BLaER1 treated with 17β-estradiol and CSF1 and Interleukin-3, amounts not matched to agents 10 nM and 100 nM (cell line): ENCODE data around the gene RBM3.

Source experiments
- H3K27ac ChIP-seq, 11 experiments: shearing (Covaris generic); formaldehyde crosslinking; 2 replicates each; pipeline ENCODE4 v1.8.1; 2022
- H3K27me3 ChIP-seq, 11 experiments: shearing (Covaris generic); formaldehyde crosslinking; 2 replicates each; pipeline ENCODE4 v1.8.1; 2022
- H3K36me3 ChIP-seq, 11 experiments: shearing (Covaris generic); formaldehyde crosslinking; 2 replicates each; pipeline ENCODE4 v1.8.1; 2022
- H3K4me1 ChIP-seq, 10 experiments: shearing (Covaris generic); formaldehyde crosslinking; 2 replicates each; pipeline ENCODE4 v1.8.1; 2022
- H3K4me2 ChIP-seq, 11 experiments: shearing (Covaris generic); formaldehyde crosslinking; 2 replicates each; pipeline ENCODE4 v1.8.1; 2022
- H3K4me3 ChIP-seq, 10 experiments: shearing (Covaris generic); formaldehyde crosslinking; 2 replicates each; pipeline ENCODE4 v1.8.1; 2022
- H3K9ac ChIP-seq, 11 experiments: shearing (Covaris generic); formaldehyde crosslinking; 2 replicates each; pipeline ENCODE4 v1.8.1; 2022
- H3K9me3 ChIP-seq, 11 experiments: shearing (Covaris generic); formaldehyde crosslinking; replicated peaks in 1 of 11; 2 replicates each; pipeline ENCODE4 v1.8.1; 2022
- H4K20me1 ChIP-seq, 11 experiments: shearing (Covaris generic); formaldehyde crosslinking; 2 replicates each; pipeline ENCODE4 v1.8.1; 2022
- Cebpa-rat ChIP-seq, 11 experiments: shearing (Covaris generic); IDR thresholded peaks; 2 replicates each; pipeline ENCODE4 v1.8.1; 2022

RBM3 gene

DNA sequence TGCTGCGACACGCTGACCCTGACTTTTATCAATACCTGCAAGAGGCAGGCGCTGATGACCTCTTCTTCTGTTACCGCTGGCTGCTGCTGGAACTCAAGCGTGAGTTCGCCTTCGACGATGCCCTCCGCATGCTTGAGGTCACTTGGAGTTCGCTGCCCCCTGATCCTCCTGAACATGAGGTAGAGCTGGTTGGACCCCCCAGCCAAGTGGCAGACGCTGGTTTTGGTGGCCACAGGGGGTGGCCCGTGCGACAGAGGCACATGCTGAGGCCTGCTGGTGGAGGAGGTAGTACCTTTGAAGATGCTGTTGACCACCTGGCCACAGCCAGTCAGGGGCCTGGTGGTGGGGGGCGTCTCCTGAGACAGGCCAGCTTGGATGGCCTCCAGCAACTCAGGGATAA is 14.2 kb upstream of the RBM3 start:
- TF ChIP-seq Cebpa-rat (IDR thresholded peaks at IDR 0.05), result no peak
- Histone ChIP-seq H3K9ac (no peak overlapping the region), H3K4me3 (no peak overlapping the region), H4K20me1 (peaks cover 0 to 26% (median 0%) of the 10 kb centered on the region in 11 experiments; a peak in 6 of 22 replicates), H3K36me3 (peaks cover 25 to 84% (median 56%) of the 10 kb centered on the region in 11 experiments), H3K4me1 (no peaks in the 10 kb centered on the region), H3K4me2 (no peak overlapping the region), H3K27me3 (peaks cover 10 to 68% (median 25%) of the 10 kb centered on the region in 11 experiments; a peak in 18 of 22 replicates), H3K9me3 (no peaks in the 10 kb centered on the region), H3K27ac (no peak overlapping the region)

DNA sequence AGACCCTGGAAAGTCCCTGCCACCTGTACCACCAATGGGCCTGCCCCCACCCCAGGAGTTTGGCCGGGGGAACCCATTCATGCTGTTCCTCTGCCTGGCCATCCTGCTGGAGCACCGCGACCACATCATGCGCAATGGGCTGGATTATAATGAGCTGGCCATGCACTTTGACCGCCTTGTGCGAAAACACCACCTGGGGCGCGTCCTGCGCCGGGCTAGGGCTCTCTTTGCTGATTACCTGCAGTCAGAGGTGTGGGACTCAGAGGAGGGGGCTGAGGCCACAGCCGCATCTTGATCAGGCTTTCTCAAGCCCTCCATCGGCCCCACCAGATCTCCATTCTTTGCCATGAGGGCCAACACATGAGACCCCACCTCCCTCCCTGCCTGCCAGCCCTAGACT is 13.6 kb upstream of the RBM3 start:
- no peaks in the 10 kb centered on the region; a peak in 1 of 20 replicates for H3K4me1 ChIP-seq
- H3K4me3 ChIP-seq, result no peak overlapping the region
- peaks cover 0 to 26% (median 0%) of the 10 kb centered on the region in 11 experiments; a peak in 6 of 22 replicates for H4K20me1 ChIP-seq
- H3K9ac ChIP-seq, result no peak overlapping the region
- no peak for TF ChIP-seq Cebpa-rat (IDR thresholded peaks at IDR 0.05)
- no peak overlapping the region for H3K4me2 ChIP-seq
- H3K27me3 ChIP-seq, result peaks cover 10 to 61% (median 20%) of the 10 kb centered on the region in 11 experiments; a peak in 18 of 22 replicates
- no peak overlapping the region for H3K27ac ChIP-seq
- no peaks in the 10 kb centered on the region for H3K9me3 ChIP-seq
- peaks cover 20 to 78% (median 50%) of the 10 kb centered on the region in 11 experiments for H3K36me3 ChIP-seq

GRCh38 chrX:48569958-48570357 is 4.3 kb upstream of the RBM3 start:
- Histone ChIP-seq H3K9me3 (no peaks in the 10 kb centered on the region), H3K27ac (peak overlapping the region in 9 of 11 experiments; percentile 24 to 97 (median 52); a peak in 16 of 22 replicates)
- no peak for TF ChIP-seq Cebpa-rat (IDR thresholded peaks at IDR 0.05)

DNA sequence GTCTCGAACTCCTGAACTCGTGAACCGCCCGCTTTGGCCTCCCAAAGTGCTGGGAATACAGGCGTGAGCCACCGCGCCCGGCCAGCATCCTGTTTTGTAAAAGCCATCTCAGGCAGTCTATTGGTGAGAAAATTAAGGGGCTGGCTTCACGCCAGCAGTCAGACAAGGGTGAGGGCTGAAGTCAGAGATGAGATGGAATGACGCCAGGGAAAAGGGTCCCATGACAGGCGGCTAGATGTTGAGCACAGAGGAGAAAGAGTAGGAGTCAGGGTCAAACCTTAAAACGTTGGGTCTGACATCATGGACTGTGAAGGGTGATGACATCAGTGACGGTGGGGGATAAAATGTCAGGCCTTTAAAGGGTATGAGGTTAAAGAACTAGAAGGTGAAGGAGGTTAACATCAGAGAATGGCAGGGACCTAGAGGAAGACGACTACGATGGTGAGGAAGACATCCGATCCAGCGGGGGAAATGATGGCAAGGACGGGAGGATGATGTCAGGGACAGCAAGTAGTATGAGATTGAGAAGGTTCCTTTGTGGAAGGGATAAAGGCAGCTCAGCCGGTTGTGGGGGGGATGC is 504 bp upstream of the RBM3 start:
- Histone ChIP-seq H3K4me3 (peak overlapping the region; percentile 58 to 82 (median 75)), H3K27me3 (peaks cover 0 to 23% (median 8%) of the 10 kb centered on the region in 11 experiments; a peak in 10 of 22 replicates), H3K27ac (peak overlapping the region; percentile 95 to 99 (median 99)), H3K36me3 (peaks cover 33 to 40% (median 39%) of the 10 kb centered on the region in 11 experiments), H3K4me2 (peak overlapping the region; percentile 36 to 87 (median 60)), H4K20me1 (peaks cover 6 to 39% (median 32%) of the 10 kb centered on the region in 11 experiments; a peak in 19 of 22 replicates), H3K9ac (peak overlapping the region; percentile 95 to 99 (median 98)), H3K9me3 (no peaks in the 10 kb centered on the region), H3K4me1 (peaks cover 21 to 74% (median 50%) of the 10 kb centered on the region in 10 experiments)
- no peak for TF ChIP-seq Cebpa-rat (IDR thresholded peaks at IDR 0.05)

More at GRCh38 chrX:48569958-48570357, 4.3 kb upstream of the RBM3 start:
- Histone ChIP-seq H4K20me1 (peaks cover 0 to 2% (median 0%) of the 10 kb centered on the region in 11 experiments; a peak in 1 of 22 replicates), H3K9ac (peak overlapping the region in 3 of 11 experiments; percentile 16 to 47 (median 34); a peak in 4 of 22 replicates), H3K27me3 (peaks cover 0 to 15% (median 4%) of the 10 kb centered on the region in 11 experiments; a peak in 8 of 22 replicates), H3K36me3 (peaks cover 0 to 1% (median under 1%) of the 10 kb centered on the region in 11 experiments; a peak in 14 of 22 replicates), H3K4me2 (peak overlapping the region in 7 of 11 experiments; percentile 30 to 56 (median 43); a peak in 9 of 22 replicates), H3K4me3 (no peak overlapping the region), H3K4me1 (peaks cover 7 to 52% (median 32%) of the 10 kb centered on the region in 10 experiments; a peak in 19 of 20 replicates)

GRCh38 chrX:48575642-48576041 is 1.4 kb downstream of the RBM3 start:
- peak overlapping the region; percentile 74 to 93 (median 86) for H3K4me2 ChIP-seq
- H3K9ac ChIP-seq, result peak overlapping the region; percentile 95 to 99 (median 98)
- H3K27ac ChIP-seq, result peak overlapping the region in 10 of 11 experiments; percentile 97 to 99 (median 99); a peak in 21 of 22 replicates
- peaks cover 20 to 63% (median 41%) of the 10 kb centered on the region in 10 experiments for H3K4me1 ChIP-seq
- peaks cover 17 to 57% (median 41%) of the 10 kb centered on the region in 11 experiments; a peak in 19 of 22 replicates for H4K20me1 ChIP-seq
- H3K36me3 ChIP-seq, result peaks cover 40 to 52% (median 48%) of the 10 kb centered on the region in 11 experiments
- no peak for TF ChIP-seq Cebpa-rat (IDR thresholded peaks at IDR 0.05)
- no peaks in the 10 kb centered on the region for H3K9me3 ChIP-seq
- peaks cover 0 to 21% (median 8%) of the 10 kb centered on the region in 11 experiments; a peak in 8 of 22 replicates for H3K27me3 ChIP-seq
- H3K4me3 ChIP-seq, result peak overlapping the region; percentile 58 to 82 (median 75)

DNA sequence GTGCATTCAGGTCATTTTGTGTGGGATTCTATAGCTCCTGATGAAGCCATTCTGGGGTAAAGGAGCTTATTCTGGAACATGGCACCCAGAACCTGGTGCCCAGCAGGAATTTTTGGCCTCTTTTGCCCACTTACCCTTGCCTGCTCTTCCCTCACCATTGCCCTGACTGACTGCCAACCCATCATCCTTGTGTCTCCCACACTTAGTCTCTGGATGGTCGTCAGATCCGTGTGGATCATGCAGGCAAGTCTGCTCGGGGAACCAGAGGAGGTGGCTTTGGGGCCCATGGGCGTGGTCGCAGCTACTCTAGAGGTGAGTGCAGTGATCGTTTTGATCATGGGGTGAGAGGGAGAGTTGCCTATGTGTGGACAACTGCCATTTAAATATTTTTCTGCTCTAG is 1.8 kb downstream of the RBM3 start:
- peaks cover 0 to 17% (median 8%) of the 10 kb centered on the region in 11 experiments; a peak in 8 of 22 replicates for H3K27me3 ChIP-seq
- H3K9me3 ChIP-seq, result no peaks in the 10 kb centered on the region
- peak overlapping the region in 9 of 11 experiments; percentile 97 to 99 (median 99); a peak in 14 of 22 replicates for H3K27ac ChIP-seq
- H3K4me3 ChIP-seq, result peak overlapping the region; percentile 58 to 82 (median 75)
- H3K4me1 ChIP-seq, result peaks cover 16 to 58% (median 36%) of the 10 kb centered on the region in 10 experiments
- H4K20me1 ChIP-seq, result peaks cover 17 to 57% (median 41%) of the 10 kb centered on the region in 11 experiments; a peak in 19 of 22 replicates
- peaks cover 40 to 52% (median 48%) of the 10 kb centered on the region in 11 experiments for H3K36me3 ChIP-seq
- peak overlapping the region; percentile 74 to 93 (median 86) for H3K4me2 ChIP-seq
- peak overlapping the region; percentile 95 to 99 (median 98); a peak in 21 of 22 replicates for H3K9ac ChIP-seq
- no peak for TF ChIP-seq Cebpa-rat (IDR thresholded peaks at IDR 0.05)

DNA sequence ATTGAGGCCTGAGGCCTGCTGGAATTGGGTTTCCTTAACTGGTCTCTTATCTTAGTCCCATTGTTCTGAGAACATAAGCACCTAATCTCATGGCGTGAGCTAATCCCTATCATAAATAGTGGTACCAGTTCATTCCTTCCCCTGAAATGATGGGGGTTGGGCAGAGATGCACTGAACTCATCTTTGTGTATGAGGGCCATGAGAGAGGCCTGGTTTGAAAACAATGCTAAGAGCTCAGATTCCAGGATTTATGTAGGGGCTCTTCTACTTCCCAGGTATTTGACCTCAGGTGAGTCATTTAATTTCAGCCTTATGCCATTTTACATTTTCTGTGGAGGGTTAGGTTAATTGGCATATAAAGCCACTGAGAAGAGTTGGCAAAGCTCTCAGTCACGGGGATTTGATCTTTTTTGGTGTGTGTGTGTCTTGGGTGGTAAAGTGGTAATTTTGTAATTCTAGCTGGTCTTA is 4.4 kb downstream of the RBM3 start:
- no peak for TF ChIP-seq Cebpa-rat (IDR thresholded peaks at IDR 0.05)
- peaks cover 0 to 17% (median 8%) of the 10 kb centered on the region in 11 experiments; a peak in 9 of 22 replicates for H3K27me3 ChIP-seq

DNA sequence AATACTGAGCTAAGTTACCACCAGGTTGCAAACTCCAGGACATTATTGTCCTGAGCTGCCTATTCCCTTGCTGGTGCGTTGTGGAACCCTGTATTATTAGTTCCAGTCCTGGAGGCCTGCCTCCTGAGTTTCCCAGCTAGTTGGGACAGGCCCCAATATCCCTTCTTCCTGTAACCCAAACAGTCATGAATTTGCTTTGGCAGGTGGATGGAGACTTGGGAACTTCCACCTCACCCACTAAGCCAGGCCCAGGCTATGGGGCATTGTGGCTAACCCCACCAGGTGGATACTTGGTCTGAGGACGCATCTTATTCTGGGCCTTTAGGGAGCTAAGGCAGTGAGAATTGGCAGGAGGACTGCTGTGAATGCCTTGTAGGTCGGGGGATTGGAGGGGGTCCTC is 5.0 kb downstream of the RBM3 start:
- Histone ChIP-seq H3K4me2 (no peak overlapping the region), H3K4me3 (no peak overlapping the region), H3K36me3 (peaks cover 40 to 52% (median 48%) of the 10 kb centered on the region in 11 experiments), H3K9me3 (no peaks in the 10 kb centered on the region), H3K27ac (no peak overlapping the region), H3K4me1 (peaks cover 13 to 35% (median 20%) of the 10 kb centered on the region in 10 experiments; a peak in 19 of 20 replicates), H3K9ac (0 out of 22 replicates have a peak overlapping the region, but pooled peaks of 1 of the 11 experiments have one; percentile 29), H4K20me1 (peaks cover 17 to 63% (median 41%) of the 10 kb centered on the region in 11 experiments; a peak in 19 of 22 replicates), H3K27me3 (peaks cover 0 to 17% (median 8%) of the 10 kb centered on the region in 11 experiments; a peak in 9 of 22 replicates)
- TF ChIP-seq Cebpa-rat (IDR thresholded peaks at IDR 0.05), result no peak

More for the DNA sequence above, 4.4 kb downstream of the RBM3 start:
- H4K20me1 ChIP-seq, result peaks cover 17 to 63% (median 41%) of the 10 kb centered on the region in 11 experiments; a peak in 19 of 22 replicates
- peaks cover 14 to 35% (median 22%) of the 10 kb centered on the region in 10 experiments for H3K4me1 ChIP-seq
- no peaks in the 10 kb centered on the region for H3K9me3 ChIP-seq
- H3K9ac ChIP-seq, result no peak overlapping the region
- peak overlapping the region in 1 of 11 experiments; percentile 29; a peak in 1 of 22 replicates for H3K4me2 ChIP-seq
- no peak overlapping the region for H3K27ac ChIP-seq
- H3K4me3 ChIP-seq, result no peak overlapping the region
- H3K36me3 ChIP-seq, result peaks cover 40 to 52% (median 48%) of the 10 kb centered on the region in 11 experiments
